BE2C (cell line): ENCODE results near the gene NEAT1.

Source experiments
- DNase-seq: peaks from one replicate; pipeline ENCODE4 v3.0.0-alpha.2; 2020
- H3K27me3 ChIP-seq: fragments of 250-450 bp; sonication (Bioruptor Pico); 2 replicates; pipeline ENCODE4 v1.5.1; 2020; ENCODE audit warnings: mild to moderate bottlenecking
- H3K36me3 ChIP-seq: fragments of 250-450 bp; sonication (Bioruptor Pico); 2 replicates; pipeline ENCODE4 v1.5.1; 2020; ENCODE audit warnings: mild to moderate bottlenecking
- H3K4me1 ChIP-seq: fragments of 250-450 bp; sonication (Bioruptor Pico); 2 replicates; pipeline ENCODE4 v1.5.1; 2020
- H3K4me3 ChIP-seq: 2 replicates; pipeline ENCODE4 v1.5.1; 2011; ENCODE audit warnings: low read depth, low read length
- H3K9me3 ChIP-seq: fragments of 250-450 bp; sonication (Bioruptor Pico); 2 replicates; pipeline ENCODE4 v1.5.1; 2020
- TF ChIP-seq, protein P1 (sequence below): IDR thresholded peaks from 2 replicates; pipeline ENCODE4 v1.5.1; 2012; ENCODE audit warnings: mild to moderate bottlenecking, low read depth, low read length

The NEAT1 gene

GRCh38 chr11:65392186-65392829 is 30.3 kb upstream of the NEAT1 start:
- H3K36me3 ChIP-seq: no peaks in the 10 kb centered on the region
- H3K4me3 ChIP-seq: no peak overlapping the region

DNA sequence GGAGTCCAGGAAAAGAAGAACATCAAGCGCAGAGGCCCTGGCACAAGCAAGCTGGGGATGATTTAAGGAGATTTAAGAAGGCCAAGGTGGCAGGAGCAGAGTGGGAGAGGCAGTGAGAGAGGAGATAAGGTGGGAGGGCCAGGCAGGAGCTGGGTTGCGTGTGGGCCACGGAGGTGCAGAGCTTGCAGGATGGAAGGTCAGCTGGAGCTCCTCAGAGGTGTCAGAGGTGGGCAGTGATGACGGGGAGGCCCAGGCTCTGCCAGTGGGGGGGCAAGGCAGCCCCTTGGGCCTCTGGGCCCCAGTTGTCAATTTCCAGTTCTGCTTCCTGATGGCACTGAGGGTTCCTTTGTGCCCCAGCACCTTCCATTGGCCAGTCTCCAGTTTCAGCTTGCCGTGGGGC is 29.7 kb upstream of the NEAT1 start:
- Histone ChIP-seq H3K27me3 (no peaks in the 10 kb centered on the region), H3K4me3 (no peak overlapping the region), H3K9me3 (no peaks in the 10 kb centered on the region), H3K4me1 (no peaks in the 10 kb centered on the region), H3K36me3 (no peaks in the 10 kb centered on the region)
- DNase-seq: no peak
- TF ChIP-seq, protein P1, sequence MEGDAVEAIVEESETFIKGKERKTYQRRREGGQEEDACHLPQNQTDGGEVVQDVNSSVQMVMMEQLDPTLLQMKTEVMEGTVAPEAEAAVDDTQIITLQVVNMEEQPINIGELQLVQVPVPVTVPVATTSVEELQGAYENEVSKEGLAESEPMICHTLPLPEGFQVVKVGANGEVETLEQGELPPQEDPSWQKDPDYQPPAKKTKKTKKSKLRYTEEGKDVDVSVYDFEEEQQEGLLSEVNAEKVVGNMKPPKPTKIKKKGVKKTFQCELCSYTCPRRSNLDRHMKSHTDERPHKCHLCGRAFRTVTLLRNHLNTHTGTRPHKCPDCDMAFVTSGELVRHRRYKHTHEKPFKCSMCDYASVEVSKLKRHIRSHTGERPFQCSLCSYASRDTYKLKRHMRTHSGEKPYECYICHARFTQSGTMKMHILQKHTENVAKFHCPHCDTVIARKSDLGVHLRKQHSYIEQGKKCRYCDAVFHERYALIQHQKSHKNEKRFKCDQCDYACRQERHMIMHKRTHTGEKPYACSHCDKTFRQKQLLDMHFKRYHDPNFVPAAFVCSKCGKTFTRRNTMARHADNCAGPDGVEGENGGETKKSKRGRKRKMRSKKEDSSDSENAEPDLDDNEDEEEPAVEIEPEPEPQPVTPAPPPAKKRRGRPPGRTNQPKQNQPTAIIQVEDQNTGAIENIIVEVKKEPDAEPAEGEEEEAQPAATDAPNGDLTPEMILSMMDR: no peak

More at GRCh38 chr11:65392186-65392829, 30.3 kb upstream of the NEAT1 start:
- no peaks in the 10 kb centered on the region for H3K27me3 ChIP-seq
- TF ChIP-seq, protein P1: no peak
- no peaks in the 10 kb centered on the region for H3K9me3 ChIP-seq
- DNase-seq: peak; percentile 36
- no peaks in the 10 kb centered on the region for H3K4me1 ChIP-seq

DNA sequence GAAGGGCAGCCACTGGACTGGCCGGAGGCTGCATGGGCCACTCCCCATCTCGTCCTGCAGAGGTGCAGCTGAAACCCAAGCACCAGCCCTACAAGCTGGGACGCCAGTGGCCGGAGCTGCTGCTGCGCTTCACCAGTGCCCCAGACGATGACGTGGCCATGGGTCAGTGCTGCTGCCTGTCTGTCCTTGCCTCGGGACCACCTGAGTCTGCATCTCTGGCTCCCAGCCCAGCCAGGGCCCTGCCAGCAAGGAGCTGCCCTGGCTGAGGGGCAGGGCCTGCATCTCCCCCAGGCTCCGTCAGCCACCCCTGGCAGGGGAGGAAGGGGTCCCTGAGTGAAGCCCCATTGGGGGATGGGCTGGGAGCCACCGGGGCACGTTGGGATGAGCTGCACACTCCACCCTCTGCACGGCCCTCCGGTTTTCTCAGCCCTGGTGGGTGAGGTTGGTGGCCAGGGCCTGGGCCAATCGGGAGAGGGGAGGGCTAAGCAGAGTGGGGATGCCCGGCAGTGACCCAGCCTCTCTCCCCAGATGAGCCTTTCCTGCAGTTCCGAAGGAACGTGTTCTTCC is 29.0 kb upstream of the NEAT1 start:
- Histone ChIP-seq H3K9me3 (no peaks in the 10 kb centered on the region), H3K27me3 (no peaks in the 10 kb centered on the region), H3K4me1 (no peaks in the 10 kb centered on the region), H3K4me3 (no peak overlapping the region), H3K36me3 (no peaks in the 10 kb centered on the region)
- no peak for DNase-seq
- TF ChIP-seq, protein P1: no peak

GRCh38 chr11:65394125-65394536 is 28.5 kb upstream of the NEAT1 start:
- Histone ChIP-seq H3K9me3 (no peaks in the 10 kb centered on the region), H3K4me1 (no peaks in the 10 kb centered on the region), H3K36me3 (no peaks in the 10 kb centered on the region), H3K4me3 (no peak overlapping the region), H3K27me3 (no peaks in the 10 kb centered on the region)
- TF ChIP-seq, protein P1: no peak
- no peak for DNase-seq

DNA sequence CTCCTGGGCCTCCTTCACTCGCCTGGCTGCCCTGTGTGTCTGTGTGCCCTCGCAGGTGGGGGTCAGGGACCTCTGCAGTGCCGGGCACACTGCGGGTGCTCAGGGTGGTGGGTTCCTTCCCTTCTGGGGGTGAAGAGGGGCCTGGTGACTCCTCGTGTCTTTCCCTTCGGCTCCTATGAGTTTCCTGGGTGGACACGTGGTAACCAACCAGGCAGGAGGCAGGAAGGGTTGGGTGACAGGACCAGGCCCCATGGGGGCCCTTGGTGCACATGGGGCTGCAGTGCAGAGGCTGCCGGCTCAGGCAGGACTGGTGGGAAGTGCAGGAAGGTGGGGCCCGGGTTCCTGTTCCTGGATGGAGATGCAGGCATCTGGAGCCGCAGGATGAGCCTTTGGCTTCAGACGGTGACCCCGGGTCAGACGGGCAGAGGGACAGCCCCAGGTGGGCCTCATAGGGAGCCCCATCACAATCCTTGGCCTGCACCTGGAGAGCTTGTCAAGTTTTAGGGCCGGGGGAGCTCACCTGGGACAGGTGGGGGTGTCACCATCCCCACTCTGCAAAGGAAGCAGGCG is 26.6 kb upstream of the NEAT1 start:
- no peaks in the 10 kb centered on the region for H3K27me3 ChIP-seq
- H3K4me1 ChIP-seq: no peaks in the 10 kb centered on the region
- DNase-seq: no peak
- no peak overlapping the region for H3K4me3 ChIP-seq
- TF ChIP-seq, protein P1: no peak
- H3K9me3 ChIP-seq: no peaks in the 10 kb centered on the region
- no peaks in the 10 kb centered on the region for H3K36me3 ChIP-seq
